Stimulated activated CD8-positive, alpha-beta memory T cell treated with anti-CD3 and anti-CD28 coated beads, Interleukin-2, amount 100 ng/mL, for 48 hours (primary cell): ENCODE measurements around the gene TLK2.
"Not testable (repeated sequence)": the region's sequence is repeated elsewhere in the genome, so short reads cannot be mapped to it uniquely, and the experiment has no call there.

Experiments used
- DNase-seq, 2 donors: peaks; one replicate each; pipeline ENCODE4 v3.0.0-alpha.2; 2020; ENCODE audit warnings: low read depth in 2 of 2

TLK2 gene

DNA sequence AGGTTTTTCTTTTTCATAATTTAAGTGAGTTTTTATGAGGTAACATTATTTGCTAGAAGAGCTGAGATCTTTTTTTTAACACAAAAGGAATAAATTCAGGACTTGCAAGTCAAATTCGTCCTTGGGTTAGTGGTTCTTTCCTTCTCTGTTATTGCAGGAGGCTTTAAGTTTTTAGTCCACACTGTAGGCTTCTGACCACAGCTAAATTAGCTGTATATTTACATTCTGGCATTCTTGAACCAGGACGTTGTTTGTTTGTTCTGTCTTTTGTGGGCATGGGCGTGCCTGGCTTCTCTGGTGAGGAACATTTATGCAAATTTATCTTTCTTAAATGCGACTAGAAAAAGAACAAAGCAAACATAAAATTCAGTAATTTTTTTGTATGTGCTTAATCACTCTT is 80.3 kb downstream of the TLK2 start:
- not testable (repeated sequence) for DNase-seq

DNA sequence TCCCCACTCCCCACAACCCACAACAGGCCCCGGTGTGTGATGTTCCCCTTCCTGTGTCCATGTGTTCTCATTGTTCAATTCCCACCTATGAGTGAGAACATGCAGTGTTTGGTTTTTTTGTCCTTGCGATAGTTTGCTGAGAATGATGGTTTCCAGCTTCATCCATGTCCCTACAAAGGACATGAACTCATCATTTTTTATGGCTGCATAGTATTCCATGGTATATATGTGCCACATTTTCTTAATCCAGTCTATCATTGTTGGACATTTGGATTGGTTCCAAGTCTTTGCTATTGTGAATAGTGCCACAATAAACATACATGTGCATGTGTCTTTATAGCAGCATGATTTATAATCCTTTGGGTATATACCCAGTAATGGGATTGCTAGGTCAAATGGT is 82.3 kb downstream of the TLK2 start:
- DNase-seq, result not testable (repeated sequence)

- DNase-seq, result no peak
Observed at GRCh38 chr17:62562656-62563055, 84.0 kb downstream of the TLK2 start.

GRCh38 chr17:62565817-62566216 is 87.2 kb downstream of the TLK2 start:
- DNase-seq, result no peak

DNA sequence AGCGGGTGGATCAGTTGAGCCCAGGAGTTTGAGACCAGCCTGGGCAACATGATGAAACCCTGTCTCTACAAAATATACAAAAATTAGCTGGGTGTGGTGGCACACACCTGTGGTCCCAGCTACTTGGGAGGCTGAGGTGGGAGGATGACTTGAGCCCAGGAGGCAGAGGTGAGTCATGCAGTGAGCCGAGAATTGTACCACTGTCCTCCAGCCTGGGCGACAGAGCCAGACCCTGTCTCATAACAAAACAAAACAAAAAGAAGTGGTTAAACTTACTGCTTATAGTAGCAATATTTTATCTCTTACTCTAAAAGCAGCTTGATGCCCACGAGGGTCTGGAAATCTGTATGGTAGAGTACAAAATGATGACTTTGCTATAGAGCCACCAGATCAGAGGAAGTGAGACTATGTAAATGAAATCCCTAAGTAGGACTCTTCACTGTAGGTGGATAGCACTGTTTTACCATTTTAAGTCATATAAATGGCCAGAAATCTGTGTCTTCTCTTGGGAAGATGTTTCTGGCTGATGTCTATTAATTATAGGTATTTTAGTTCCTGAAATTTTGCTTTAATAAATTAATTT is 88.5 kb downstream of the TLK2 start:
- no peak for DNase-seq

- DNase-seq, result no peak
Observed at GRCh38 chr17:62572488-62572887, 93.9 kb downstream of the TLK2 start.

- no peak for DNase-seq
Observed at GRCh38 chr17:62572888-62573401, 94.3 kb downstream of the TLK2 start.

DNA sequence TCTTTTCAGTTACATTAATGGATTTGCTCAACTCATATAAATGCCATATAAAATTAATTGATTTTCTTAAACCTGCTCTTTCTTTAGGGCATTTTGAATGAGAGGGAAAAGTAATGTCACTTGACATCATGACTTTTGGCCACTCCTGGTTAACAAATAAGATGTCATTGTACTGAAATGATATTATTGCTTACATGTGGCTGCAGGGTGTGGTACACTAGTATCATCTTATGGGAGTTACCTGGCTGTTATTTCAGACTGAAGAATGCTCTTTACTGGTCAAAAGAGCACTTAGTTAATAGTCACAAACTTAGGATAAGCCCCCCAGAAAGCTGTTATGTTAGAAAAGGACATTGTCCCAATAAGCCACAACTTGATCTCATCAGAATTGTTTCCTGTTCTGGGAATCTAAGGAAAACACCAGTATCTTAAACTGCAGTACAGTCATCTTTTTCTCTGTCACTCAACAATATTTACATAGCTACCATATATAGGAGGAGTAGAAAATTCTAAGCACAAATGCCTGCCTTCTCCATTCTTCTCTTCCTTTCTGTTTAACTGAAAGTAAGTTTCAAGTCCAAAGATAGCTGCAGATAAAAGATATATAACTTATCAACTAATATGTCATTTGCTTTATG is 95.0 kb downstream of the TLK2 start:
- DNase-seq, result no peak

DNA sequence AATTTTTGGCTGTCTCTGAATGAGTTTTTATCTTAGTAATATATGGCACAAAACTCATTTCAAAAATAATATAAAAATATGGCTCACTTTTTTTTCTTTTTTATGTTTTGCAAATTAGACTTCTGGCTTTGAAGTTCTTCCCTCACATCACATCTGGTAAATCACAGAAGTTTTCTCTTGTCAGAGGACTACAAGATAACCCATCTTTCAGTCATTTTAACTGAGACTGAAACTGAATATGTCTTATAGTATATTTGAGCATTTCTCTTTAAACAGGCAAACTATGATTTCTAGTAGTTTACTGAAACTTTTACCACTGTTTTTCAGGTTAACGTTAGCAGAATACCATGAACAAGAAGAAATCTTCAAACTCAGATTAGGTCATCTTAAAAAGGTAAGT is 97.8 kb downstream of the TLK2 start:
- no peak for DNase-seq

- DNase-seq, result no peak
Observed at GRCh38 chr17:62578757-62579487, 100.3 kb downstream of the TLK2 start.

- no peak for DNase-seq
Observed at GRCh38 chr17:62580947-62581346, 102.3 kb downstream of the TLK2 start.

DNA sequence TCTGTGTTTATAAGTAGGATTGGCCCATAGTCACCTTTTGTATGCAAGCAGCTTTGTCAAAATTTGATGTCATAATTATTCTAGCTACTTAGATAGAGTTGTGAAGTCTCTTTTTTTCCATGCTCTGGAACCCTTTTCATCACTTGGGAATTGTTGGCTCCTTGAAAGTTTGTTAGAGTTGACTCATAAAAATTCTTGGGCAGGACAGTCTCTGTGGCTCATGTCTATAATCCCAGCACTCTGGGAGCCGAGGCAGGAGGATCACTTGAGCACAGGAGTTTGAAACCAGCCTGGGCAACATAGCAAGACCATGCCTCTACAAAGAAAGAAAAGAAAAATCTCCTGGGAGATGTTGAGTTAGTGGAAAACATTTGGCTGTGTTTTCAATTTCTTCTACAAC is 103.1 kb downstream of the TLK2 start:
- DNase-seq, result no peak

- no peak for DNase-seq
Observed at GRCh38 chr17:62587554-62587953, 108.9 kb downstream of the TLK2 start.

GRCh38 chr17:62588109-62588508 is 109.5 kb downstream of the TLK2 start:
- DNase-seq, result no peak

DNA sequence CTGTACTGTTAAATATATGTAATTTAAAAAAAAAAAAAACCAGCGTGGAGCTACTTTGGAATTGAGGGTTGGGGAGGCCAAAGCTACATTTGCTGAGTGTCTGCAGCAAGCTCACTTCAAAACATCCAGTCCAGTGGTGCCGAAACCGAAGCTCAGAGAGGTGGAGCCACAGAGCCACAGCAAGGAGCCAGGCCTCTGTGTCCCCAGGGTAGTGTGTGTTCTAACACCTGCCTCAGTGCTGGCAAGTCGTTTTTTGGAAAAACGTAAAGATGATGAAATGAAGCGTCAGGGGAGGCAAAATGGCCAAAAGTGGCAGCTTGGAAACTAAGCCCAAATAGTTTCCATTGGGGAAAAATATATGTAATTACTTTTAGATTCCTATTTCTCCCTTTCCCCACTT is 112.7 kb downstream of the TLK2 start:
- no peak for DNase-seq

DNA sequence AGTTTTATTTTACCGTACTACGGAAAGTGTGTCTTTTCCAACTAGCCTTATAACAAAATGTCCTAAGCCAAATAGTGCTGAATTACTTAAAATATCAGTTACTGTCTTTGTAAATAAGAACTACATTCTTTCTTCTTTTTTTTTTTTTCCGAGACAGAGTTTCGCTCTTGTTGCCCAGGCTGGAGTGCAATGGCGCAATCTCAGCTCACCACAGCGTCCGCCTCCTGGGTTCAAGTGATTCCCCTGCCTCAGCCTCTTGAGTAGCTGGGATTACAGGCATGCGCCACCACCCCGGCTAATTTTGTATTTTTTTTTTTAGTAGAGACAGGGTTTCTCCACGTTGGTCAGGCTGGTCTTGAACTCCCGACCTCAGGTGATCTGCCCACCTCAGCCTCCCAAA is 113.2 kb downstream of the TLK2 start:
- not testable (repeated sequence) for DNase-seq

- DNase-seq, result no peak
Observed at GRCh38 chr17:62592341-62593099, 113.9 kb downstream of the TLK2 start.

DNA sequence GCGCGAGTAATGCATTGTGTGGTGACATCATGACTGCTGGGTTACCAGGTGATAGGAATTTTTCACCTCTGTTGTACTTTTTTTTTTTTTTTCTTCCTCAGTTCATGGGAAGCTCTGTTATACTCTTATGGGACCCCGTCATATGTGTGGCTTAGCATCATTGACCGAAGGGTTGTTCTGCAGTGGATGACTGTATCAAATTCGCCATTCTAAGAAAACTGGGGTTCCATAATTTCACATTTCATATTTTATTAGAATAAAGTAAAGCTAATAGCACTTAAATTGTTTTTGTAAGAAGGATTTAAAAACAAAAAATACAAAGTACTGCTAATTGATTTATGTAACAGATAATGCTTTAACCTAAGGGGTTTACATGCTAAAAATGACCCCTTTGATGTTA is 116.9 kb downstream of the TLK2 start:
- no peak for DNase-seq

DNA sequence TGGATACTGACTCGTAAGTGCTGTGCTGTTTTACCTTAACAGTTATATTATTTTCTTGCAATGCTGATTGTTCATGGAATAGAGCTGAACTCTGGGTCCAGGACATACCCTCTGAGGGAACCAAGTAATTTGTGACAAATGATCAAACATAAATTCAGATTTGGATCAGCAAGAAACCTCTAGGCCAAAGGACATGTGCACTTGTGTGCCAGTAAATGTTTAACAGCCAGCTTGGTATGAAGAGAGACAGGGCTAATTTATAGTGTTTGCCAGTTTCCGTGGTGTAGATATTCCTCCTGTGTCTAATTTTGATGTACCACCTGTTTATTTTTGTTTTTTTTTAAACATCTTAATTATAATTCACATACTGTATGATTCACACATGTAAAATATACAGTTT is 118.0 kb downstream of the TLK2 start:
- DNase-seq, result no peak

DNA sequence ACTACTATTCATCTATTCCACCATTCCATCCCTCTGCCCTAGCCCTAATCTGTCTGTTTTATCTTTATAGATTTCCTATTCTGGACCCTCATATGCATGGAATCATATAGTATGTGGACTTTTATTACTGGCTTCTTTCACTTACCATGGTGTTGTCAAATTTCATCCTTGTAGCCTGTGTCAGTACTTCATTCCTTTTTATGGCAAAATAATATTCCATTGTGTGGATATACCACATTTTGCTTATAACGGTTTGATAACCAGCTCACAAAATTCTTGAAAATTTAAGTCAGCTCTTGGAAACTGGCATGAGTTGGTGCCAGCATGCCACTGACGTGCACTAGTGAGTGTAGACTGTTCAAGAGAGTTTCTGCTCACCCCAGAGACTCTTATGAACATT is 118.5 kb downstream of the TLK2 start:
- no peak for DNase-seq

GRCh38 chr17:62597920-62598319 is 119.3 kb downstream of the TLK2 start:
- DNase-seq, result no peak

DNA sequence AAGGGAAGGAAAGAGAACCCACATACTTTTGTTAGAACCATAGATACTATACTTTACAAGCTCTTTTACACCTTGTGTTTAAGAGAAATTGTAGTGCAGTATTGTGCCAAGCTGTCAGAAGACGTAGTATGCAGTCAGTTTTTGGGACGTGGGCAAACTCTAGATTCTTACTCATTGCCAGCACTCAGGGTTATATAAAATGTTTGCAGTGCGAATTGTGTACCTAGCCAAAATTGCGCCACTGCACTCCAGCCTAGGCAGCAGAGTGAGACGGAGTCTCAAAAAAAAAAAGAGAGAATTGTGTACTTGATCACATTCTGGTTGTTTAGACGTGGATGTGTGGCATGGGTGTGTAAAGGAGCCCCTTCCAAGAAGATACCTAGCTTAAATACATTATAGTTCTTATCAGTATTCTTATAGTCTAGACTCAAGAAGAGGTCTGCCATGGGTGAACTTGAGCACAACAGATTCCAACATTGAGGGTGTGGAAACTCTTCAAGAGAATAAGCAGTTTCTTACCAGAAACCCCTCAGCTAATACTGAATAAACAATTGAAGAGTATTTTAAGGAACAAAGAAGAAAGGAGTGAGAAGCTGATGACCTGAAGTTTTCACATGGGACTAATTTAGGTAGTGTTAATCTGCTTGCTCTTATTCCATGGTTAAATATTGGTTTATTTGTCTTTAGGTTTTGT is 121.5 kb downstream of the TLK2 start:
- no peak for DNase-seq
